Measurements from ENCODE around the gene GJA5. TPM values are rescaled to one million over a fixed set of nuclear protein-coding genes. Genes with fewer than 3 reads are reported as not detected.

The GJA5 gene
- 10 to 100 TPM in 1 of 3 donors, 1 to 10 TPM in 2; 3.7 to 34.1 (median 4.2) TPM for total RNA-seq

- intact Hi-C loops (cut with DNase I; ENCODE audit: low total_unique reads) = no loop called here
- no peaks in the 10 kb centered on the region for H3K9me3 ChIP-seq
- no peaks in the 10 kb centered on the region for H3K27me3 ChIP-seq
- no peaks in the 10 kb centered on the region for H3K36me3 ChIP-seq
- no peaks in the 10 kb centered on the region for H3K4me1 ChIP-seq
- H3K4me3 ChIP-seq = no peak within 1 kb of the TSS
- DNase-seq (ENCODE audit: low spot score in 2 of 2) = peak in 1 of 2 donors; percentile 35
- TF ChIP-seq CTCF (IDR thresholded peaks at IDR 0.05) = no peak
- TF ChIP-seq POLR2A (IDR thresholded peaks at IDR 0.05) = no peak
- TF ChIP-seq POLR2AphosphoS5 (IDR thresholded peaks at IDR 0.05) = no peak
- peak within 1 kb of the TSS in 1 of 2 donors; percentile 63 for H3K27ac ChIP-seq
These were observed at the start of gene GJA5 for GRCh38 chr1:147760481-147761260. GJA5 (minus strand) TSS chr1:147760602; CDS start chr1:147759238, 1,364 bp downstream.

- TF ChIP-seq POLR2AphosphoS5 (IDR thresholded peaks at IDR 0.05) (no peak), CTCF (IDR thresholded peaks at IDR 0.05) (no peak), POLR2A (IDR thresholded peaks at IDR 0.05) (no peak)
- Histone ChIP-seq H3K27ac (no peak overlapping the region), H3K4me1 (no peaks in the 10 kb centered on the region), H3K9me3 (no peaks in the 10 kb centered on the region), H3K4me3 (no peak overlapping the region), H3K36me3 (no peaks in the 10 kb centered on the region), H3K27me3 (no peaks in the 10 kb centered on the region)
- intact Hi-C loops (cut with DNase I; ENCODE audit: low total_unique reads) = no loop called here
- no peak for DNase-seq (ENCODE audit: low spot score in 2 of 2)
These were observed 48.8 kb upstream of the GJA5 start for GRCh38 chr1:147809236-147809635.

- no peak for TF ChIP-seq CTCF (IDR thresholded peaks at IDR 0.05)
- TF ChIP-seq POLR2AphosphoS5 (IDR thresholded peaks at IDR 0.05) = peak in 1 of 3 donors; percentile 42
- TF ChIP-seq POLR2A (IDR thresholded peaks at IDR 0.05) = no peak
- no peak overlapping the region for H3K27ac ChIP-seq
- H3K4me3 ChIP-seq = no peak overlapping the region
- H3K27me3 ChIP-seq = no peaks in the 10 kb centered on the region
- no peaks in the 10 kb centered on the region for H3K9me3 ChIP-seq
- intact Hi-C loops (cut with DNase I; ENCODE audit: low total_unique reads) = no loop called here
- no peaks in the 10 kb centered on the region for H3K4me1 ChIP-seq
- no peaks in the 10 kb centered on the region for H3K36me3 ChIP-seq
- no peak for DNase-seq (ENCODE audit: low spot score in 2 of 2)
These were observed 47.6 kb upstream of the GJA5 start for GRCh38 chr1:147808025-147808424.

GRCh38 chr1:147807405-147807804 lies 47.0 kb upstream of the GJA5 start:
- no peaks in the 10 kb centered on the region for H3K27me3 ChIP-seq
- DNase-seq (ENCODE audit: low spot score in 2 of 2) = no peak
- TF ChIP-seq POLR2AphosphoS5 (IDR thresholded peaks at IDR 0.05) (no peak), CTCF (IDR thresholded peaks at IDR 0.05) (no peak), POLR2A (IDR thresholded peaks at IDR 0.05) (no peak)
- H3K4me1 ChIP-seq = no peaks in the 10 kb centered on the region
- no peaks in the 10 kb centered on the region for H3K9me3 ChIP-seq
- no peaks in the 10 kb centered on the region for H3K36me3 ChIP-seq
- no peak overlapping the region for H3K27ac ChIP-seq
- no peak overlapping the region for H3K4me3 ChIP-seq
- intact Hi-C loops (cut with DNase I; ENCODE audit: low total_unique reads) = no loop called here

GRCh38 chr1:147804942-147805723 lies 44.7 kb upstream of the GJA5 start:
- no peak for DNase-seq (ENCODE audit: low spot score in 2 of 2)
- intact Hi-C loops (cut with DNase I; ENCODE audit: low total_unique reads) = no loop called here
- Histone ChIP-seq H3K27ac (no peak overlapping the region), H3K9me3 (no peaks in the 10 kb centered on the region), H3K4me1 (no peaks in the 10 kb centered on the region), H3K36me3 (no peaks in the 10 kb centered on the region), H3K27me3 (no peaks in the 10 kb centered on the region), H3K4me3 (no peak overlapping the region)
- TF ChIP-seq POLR2A (IDR thresholded peaks at IDR 0.05) = no peak

Measured in breast epithelium (tissue), 4 donors.